AG04450 (cell line): ENCODE measurements around the gene SOS1. TPM values are rescaled to one million over a fixed set of nuclear protein-coding genes. Genes with fewer than 3 reads are reported as not detected.

ENCODE experiments used
- CTCF ChIA-PET: fragments of 300-600, 350-600 bp; formaldehyde crosslinking; extraction: SDS; loops from one replicate; lab custom pipeline; 2022; ENCODE audit warnings: antibody characterized with exemption, inconsistent platforms; lab: Charles Lee
- POLR2A ChIA-PET: fragments of 350-600 bp; formaldehyde crosslinking; extraction: SDS; loops from one replicate; lab custom pipeline; 2021; ENCODE audit warnings: antibody characterized with exemption, inconsistent platforms; lab: Yijun Ruan, JAX
- DNase-seq: peaks from one replicate; pipeline ENCODE4 v3.0.0-alpha.2; 2011; ENCODE audit warnings: low read depth, low spot score
- H3K27ac ChIP-seq: one replicate; pipeline ENCODE4 v1.5.1; 2012; ENCODE audit warnings: low read depth, low read length, control low read depth
- H3K27me3 ChIP-seq: one replicate; pipeline ENCODE4 v1.6.0; 2012; ENCODE audit warnings: low read length; ENCODE audit not compliant: control insufficient read depth, insufficient read depth
- H3K4me3 ChIP-seq: 2 replicates; pipeline ENCODE4 v1.5.1; 2011; ENCODE audit warnings: mild to moderate bottlenecking, low read depth, low read length, control low read depth
- H3K9me3 ChIP-seq: 2 replicates; pipeline ENCODE4 v1.5.1; 2012; ENCODE audit warnings: low read length; ENCODE audit not compliant: control insufficient read depth, insufficient read depth
- CTCF ChIP-seq: IDR thresholded peaks from 2 replicates; pipeline ENCODE4 v1.5.1; 2011; ENCODE audit warnings: low read depth, low read length, control low read depth, inconsistent platforms
- polyA plus RNA-seq: library from polyadenylated mRNA; depleted of rRNA; stranded (reverse); fragments of >200 nt; gene quantifications from 2 replicates; pipeline ENCODE4 v1.2.3, GENCODE V29; 2011

Gene SOS1
- polyA plus RNA-seq, 1 experiment: 42.2 TPM

- H3K27ac ChIP-seq: no peak overlapping the region
- POLR2A ChIA-PET: interaction anchor here (1.7 kb wide), 1 partner anchor 197 kb away, joined by 9 read pairs; the partner anchor contains the start of gene SRSF7
- H3K27me3 ChIP-seq: peaks cover 11% of the 10 kb centered on the region
- no peak for DNase-seq
- CTCF ChIA-PET: interaction anchor here (0.6 to 5.3 kb wide), 24 partner anchors 8 to 282 kb away, joined by 3 to 140 read pairs (median 8); no protein-coding TSS in a partner anchor
- no peak overlapping the region for H3K4me3 ChIP-seq
- no peaks in the 10 kb centered on the region for H3K9me3 ChIP-seq
- TF ChIP-seq CTCF: no peak
Measured at GRCh38 chr2:38948387-38948882, 172.4 kb downstream of the SOS1 start.

GRCh38 chr2:38947241-38948239, 173.3 kb downstream of the SOS1 start:
- H3K27ac ChIP-seq: no peak overlapping the region
- peak; percentile 72 for TF ChIP-seq CTCF
- peaks cover 10% of the 10 kb centered on the region for H3K27me3 ChIP-seq
- ChIA-PET CTCF (interaction anchor here (0.5 to 5.3 kb wide), 50 partner anchors 8 to 637 kb away, joined by 3 to 140 read pairs (median 5); partner anchors contain the start of genes DHX57 and MORN2), POLR2A (interaction anchor here (0.9 to 1.7 kb wide), 3 partner anchors 13 to 197 kb away, joined by 3 to 9 read pairs (median 6); partner anchors contain the start of genes DHX57, MORN2 and SRSF7)
- H3K4me3 ChIP-seq: no peak overlapping the region
- DNase-seq: peak; percentile 48
- H3K9me3 ChIP-seq: no peaks in the 10 kb centered on the region

- CTCF ChIA-PET: interaction anchor here (1.1 to 5.3 kb wide), 6 partner anchors 9 to 284 kb away, joined by 3 to 140 read pairs (median 17); no protein-coding TSS in a partner anchor
- no peak overlapping the region for H3K4me3 ChIP-seq
- no peak overlapping the region for H3K27ac ChIP-seq
- no peak for DNase-seq
- no peaks in the 10 kb centered on the region for H3K9me3 ChIP-seq
- peaks cover 10% of the 10 kb centered on the region for H3K27me3 ChIP-seq
- POLR2A ChIA-PET: no interaction called here
- TF ChIP-seq CTCF: no peak
Measured at GRCh38 chr2:38945911-38946310, 174.9 kb downstream of the SOS1 start.

DNA sequence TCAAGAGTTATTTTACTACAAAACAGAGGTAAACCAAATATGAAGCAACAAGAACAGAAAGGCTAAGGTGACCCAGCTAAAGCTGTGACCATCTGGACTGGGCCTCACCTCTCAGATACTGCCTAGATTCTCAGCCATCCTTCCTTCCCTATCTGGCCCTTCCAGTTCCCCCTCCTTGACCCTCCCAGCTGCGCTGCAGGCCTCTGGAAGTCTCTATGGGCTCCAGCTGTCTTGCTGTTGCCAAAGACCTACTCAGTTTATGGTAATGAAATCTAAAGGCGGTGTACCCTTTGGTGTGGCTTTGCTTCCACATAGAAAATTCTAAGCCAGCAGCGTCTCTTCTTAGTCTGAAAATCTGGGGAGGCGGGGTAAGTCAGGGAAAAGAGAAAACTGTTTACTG, 175.5 kb downstream of the SOS1 start:
- TF ChIP-seq CTCF: no peak
- CTCF ChIA-PET: interaction anchor here (3.3 to 5.3 kb wide), 2 partner anchors 15 to 285 kb away, joined by 22 to 140 read pairs; no protein-coding TSS in a partner anchor
- DNase-seq: no peak
- POLR2A ChIA-PET: no interaction called here
- Histone ChIP-seq H3K9me3 (no peaks in the 10 kb centered on the region), H3K27me3 (peaks cover 5% of the 10 kb centered on the region), H3K27ac (no peak overlapping the region), H3K4me3 (no peak overlapping the region)
